T1000 (cell line): Measurements from ENCODE around the gene WAPL.
"Not testable (repeated sequence)": the region's sequence is repeated elsewhere in the genome, so short reads cannot be mapped to it uniquely, and the experiment has no call there.

Source experiments
- DNase-seq: peaks from one replicate; lab custom pipeline; 2025; ENCODE audit warnings: mixed read lengths; lab: John Stamatoyannopoulos, UW

Gene WAPL

GRCh38 chr10:86521678-86522509, at the start of gene WAPL:
Gene WAPL (minus strand): TSS chr10:86521792. CDS start chr10:86518069, 3,723 bp downstream.
- DNase-seq = peak; percentile 94

- DNase-seq = no peak
Measured at GRCh38 chr10:86569335-86569734, 47.7 kb upstream of the WAPL start.

DNA sequence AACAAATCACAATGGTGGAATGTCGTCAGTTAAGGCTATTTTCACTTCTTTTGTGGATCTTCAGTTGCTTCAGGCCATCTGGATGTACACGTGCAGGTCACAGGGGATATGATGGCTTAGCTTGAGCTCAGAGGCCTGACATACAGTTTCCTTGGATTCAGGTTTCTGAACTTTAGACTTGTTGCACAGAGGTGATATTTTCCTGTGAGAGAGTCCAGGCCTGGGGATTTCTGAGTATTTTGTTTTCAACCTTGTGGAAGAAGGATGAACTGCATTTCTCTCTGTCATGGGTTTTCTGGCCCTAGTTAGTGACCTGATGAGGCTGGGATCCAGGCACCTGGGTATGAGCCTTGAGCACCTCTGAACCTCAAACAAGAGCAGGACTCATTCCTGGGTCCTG, 44.9 kb upstream of the WAPL start:
- DNase-seq = not testable (repeated sequence)

DNA sequence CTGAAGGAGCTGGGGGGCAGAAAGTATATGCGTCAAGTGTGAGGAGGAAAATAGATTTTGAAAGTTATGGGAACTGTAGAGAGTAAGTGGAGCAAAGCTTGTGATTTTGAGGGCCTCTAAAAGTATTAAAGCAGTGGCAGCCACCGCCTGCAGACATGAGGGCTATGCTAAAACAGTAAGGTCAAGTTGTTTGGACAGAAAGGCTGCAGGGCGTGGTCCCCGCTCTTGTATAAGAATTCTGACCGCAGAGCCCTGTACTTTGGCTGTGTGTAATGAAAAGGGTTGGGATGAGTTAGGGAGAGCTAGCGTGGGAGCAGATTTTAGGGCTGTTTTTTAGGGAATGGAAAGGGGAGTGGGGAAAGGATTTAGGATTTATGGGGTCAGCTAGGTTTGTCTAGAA, 41.7 kb upstream of the WAPL start:
- DNase-seq = not testable (repeated sequence)

GRCh38 chr10:86558695-86559094, 37.1 kb upstream of the WAPL start:
- not testable (repeated sequence) for DNase-seq

GRCh38 chr10:86556933-86557649, 35.5 kb upstream of the WAPL start:
- DNase-seq = no peak

GRCh38 chr10:86556532-86556931, 34.9 kb upstream of the WAPL start:
- no peak for DNase-seq

GRCh38 chr10:86553639-86554038, 32.0 kb upstream of the WAPL start:
- no peak for DNase-seq

DNA sequence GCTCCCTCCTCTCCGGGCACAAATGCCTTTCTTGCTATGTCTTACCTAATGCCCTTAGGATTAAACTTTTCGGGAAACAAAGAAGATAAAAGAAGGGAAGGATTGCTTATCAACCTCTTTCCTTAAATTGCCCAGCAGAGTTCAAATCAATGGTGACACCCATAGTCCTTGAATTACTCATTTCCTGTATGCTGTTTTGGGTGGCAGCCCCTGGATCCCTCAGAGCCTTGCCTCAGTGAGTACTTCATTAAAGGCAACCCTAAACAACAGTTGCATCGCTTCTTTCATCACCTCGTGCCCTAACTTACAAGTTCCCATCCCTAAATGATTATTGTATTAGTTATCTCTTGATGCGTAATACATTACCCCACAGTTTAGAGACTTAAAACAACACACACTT, 31.6 kb upstream of the WAPL start:
- DNase-seq = no peak

GRCh38 chr10:86547296-86547695, 25.7 kb upstream of the WAPL start:
- no peak for DNase-seq

DNA sequence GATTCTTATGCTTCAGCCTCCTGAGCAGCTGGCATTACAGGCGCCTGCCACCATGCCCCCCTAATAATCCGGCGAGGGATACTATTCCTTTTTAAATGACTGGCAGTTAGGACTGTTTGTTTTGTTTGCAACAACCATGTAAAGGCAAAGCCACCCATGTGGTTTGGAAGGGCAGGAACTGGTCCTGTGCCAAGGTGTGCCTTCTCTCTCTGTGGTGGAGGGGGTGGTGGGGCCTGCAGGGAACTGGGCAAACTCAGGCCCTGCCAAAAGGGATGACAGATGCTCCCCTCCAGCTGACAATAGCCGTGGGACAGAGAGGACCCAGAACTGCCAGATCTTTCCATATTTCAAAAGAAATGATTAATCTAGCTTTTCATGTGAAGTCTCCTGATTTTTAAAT, 23.5 kb upstream of the WAPL start:
- DNase-seq = no peak

DNA sequence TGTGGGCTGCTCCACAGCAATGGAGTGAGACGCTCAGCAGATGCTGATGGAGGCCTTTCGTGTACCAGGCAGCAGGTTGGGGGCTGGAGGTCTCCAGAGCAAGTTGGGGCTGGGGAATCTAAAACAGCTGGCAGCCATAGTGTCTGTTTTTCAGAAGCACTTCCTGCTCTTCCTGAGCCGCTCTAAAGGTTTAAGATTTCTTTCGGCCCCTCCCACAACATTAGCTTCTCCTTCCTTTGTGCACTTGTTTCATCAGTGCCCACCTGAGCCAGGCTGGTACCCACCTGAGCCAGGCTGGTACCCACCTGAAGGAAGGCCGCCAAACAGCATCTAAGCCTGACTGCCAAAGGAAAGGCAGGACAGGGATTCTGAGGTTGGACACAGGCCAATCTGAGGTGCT, 18.4 kb upstream of the WAPL start:
- no peak for DNase-seq

DNA sequence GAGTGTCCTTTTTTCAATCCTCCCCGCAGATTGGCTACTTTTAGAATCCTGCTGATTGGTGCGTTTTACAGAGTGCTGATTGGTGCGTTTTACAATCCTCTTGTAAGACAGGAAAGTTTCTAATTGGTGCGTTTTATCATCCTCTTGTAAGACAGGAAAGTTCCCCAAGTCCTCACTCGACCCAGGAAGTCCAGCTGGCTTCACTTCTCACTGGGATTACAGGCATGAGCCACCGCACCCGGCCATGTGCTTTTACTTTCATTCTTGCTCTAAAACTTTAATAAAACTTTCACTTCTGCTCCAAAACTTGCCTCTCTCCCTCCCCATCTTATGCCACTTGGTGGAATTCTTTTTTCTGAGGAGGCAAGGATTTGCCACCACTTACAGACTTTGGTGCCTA, 17.0 kb upstream of the WAPL start:
- DNase-seq = no peak

GRCh38 chr10:86538040-86538439, 16.4 kb upstream of the WAPL start:
- not testable (repeated sequence) for DNase-seq

DNA sequence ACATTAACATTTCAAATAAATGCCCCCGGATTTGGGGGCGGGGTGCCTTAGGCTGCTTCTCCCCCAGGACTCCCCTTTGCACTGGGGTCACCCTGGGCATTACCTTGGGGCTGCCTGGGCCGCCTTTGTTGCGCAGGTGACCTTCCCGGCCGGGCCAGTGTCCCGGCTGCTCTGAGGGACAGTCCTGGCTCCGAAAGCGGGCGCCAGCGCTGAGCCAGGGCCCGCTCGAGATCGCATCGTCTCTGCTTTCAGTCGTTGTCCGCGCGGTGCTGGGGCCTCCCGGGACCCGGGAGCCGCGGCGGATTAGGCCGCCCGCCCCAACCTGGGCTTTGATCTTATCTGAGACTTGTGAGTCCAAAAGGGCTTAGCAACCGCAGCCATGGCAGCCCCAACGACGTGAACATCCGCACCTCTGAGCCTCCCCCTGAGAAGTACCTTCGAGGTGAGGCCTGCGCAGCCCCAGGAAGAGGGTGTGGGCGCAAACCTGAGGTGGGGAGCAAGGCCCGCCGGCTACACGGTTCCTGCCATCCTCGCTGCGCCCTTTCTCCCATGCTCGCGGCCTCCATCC, 14.8 kb upstream of the WAPL start:
- DNase-seq = no peak

GRCh38 chr10:86535132-86535882, 13.7 kb upstream of the WAPL start:
- DNase-seq = no peak

- no peak for DNase-seq
Measured at GRCh38 chr10:86533328-86533727, 11.7 kb upstream of the WAPL start.

DNA sequence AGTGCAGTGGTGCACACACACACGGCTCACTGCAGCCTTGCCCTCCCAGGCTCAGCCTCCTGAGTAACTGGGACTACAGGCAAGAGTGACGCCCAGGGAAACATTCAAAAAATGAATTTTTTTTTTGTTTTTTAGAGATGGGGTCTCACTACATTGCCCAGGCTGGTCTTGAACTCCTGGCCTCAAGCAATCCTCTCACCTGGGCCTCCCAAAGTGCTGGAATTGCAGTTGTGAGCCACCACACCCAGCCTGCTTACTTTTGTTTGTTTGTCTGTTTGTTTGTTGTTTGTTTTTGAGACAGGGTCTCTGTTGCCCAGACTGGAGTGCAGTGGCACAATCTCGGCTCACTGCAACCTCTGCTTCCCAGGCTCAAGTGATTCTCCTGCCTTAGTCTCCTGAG, 7.1 kb upstream of the WAPL start:
- DNase-seq = not testable (repeated sequence)

DNA sequence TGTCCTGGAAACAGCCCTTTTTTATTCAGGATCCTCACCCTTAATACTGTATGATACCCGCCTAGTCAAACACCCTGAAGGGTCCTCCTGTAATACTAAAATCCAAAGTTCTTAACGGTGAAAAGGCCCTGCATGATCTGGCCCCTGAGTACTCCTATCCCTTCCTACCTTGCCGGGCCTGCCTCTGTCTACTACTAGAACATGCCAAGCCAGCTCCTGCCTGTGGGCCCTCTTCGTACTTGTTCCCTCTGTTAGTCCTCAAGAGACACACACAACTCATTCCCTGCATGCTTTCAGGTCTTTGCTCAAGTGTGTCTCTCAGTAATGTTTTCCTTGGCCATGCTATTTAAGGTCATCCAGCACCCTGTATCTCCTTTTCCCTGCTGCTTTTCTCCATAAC, 5.0 kb upstream of the WAPL start:
- DNase-seq = no peak

DNA sequence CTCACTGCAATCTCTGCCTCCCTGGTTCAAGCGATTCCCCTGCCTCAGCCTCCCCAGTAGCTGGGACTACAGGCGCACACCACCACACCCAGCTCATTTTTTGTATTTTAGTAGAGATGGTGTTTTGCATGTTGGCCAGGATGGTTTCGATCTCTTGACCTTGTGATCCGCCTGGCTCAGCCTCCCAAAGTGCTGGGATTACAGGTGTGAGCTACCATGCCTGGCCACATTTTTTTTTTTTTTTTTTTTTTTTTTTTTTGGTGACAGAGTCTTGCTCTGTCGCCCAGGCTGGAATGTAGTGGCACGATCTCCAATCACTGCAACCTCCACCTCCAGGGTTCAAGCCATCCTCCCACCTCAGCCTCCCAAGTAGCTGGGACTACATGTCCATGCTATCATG, 4.1 kb upstream of the WAPL start:
- not testable (repeated sequence) for DNase-seq

DNA sequence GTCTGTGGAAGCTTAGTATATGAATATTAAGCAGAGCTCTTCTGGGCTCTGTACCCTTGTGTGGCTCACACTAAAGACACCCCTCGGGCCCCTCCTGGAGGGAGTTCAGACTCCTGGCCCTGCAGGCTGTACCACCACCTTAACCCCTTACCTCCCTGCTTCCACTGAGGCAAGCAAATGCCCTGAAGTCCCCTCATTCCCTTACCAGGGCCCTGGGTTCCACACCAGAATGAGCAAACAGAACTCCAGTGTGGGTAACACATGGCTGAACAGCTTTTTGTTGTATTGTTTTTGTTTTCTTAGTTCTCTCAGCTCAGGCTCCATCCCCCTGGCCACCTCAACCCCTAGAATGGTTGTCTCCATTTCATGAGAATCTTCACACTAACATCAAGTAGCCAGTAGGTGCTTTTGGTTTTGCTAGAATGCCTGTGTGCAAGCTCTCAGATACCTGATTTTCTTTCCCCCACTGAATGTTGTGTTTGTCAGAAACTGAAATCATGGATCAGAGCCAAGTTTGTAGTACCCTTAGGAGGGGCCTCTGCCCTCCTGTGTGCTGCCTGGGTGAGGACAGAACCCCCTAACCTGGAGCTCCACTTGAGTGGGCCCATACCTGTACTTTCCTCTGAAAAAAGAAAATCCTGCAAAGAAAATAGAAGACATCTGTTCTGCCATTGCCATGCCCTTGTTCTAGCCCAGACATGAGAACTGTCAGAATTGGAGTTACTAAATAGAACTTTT, 2.8 kb upstream of the WAPL start:
- DNase-seq = no peak

DNA sequence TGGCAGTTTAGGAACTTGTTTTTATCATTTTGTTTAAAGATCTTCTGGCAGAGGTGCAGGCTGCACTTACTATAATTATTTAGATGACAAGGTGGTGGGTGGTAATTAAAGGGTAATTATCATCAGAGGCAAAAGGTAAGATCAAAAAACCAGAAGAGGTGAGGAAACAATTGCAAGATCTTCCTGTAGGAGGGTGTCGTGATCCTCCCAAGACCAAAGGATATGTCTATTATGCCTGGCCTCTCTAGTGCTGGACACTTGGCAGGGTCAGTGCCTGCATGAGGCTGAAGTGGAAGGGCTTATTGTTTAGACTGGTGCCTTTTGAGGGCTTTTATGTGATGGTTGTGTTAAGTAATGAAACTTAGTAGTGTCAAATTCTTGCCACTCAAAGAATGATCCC, 1.8 kb upstream of the WAPL start:
- no peak for DNase-seq
